HCT116 (cell line): ENCODE data around the gene OARD1. TPM values are rescaled to one million over a fixed set of nuclear protein-coding genes. Genes with fewer than 3 reads are reported as not detected.
A peak's percentile ranks its signal among the peaks of the same experiment; 100 is the strongest.

ENCODE experiments used
- ATAC-seq: fragments of 200-7000 bp; cut with Tn5 transposase; 2 replicates; pipeline ENCODE4 v1.9.1; 2020; ENCODE audit warnings: mild to moderate bottlenecking, moderate library complexity
- BruUV-seq: library from RNA; stranded (reverse); fragments of 400-500 nt; replicated peaks from 2 replicates; lab custom pipeline; 2021; lab: Mats Ljungman, UMichigan
- CTCF ChIA-PET: fragments of 300-600 bp; sonication (Branson Sonifier 250); formaldehyde crosslinking; loops from one replicate; lab custom pipeline; 2021; ENCODE audit warnings: antibody characterized with exemption; lab: Charles Lee
- POLR2A ChIA-PET: fragments of 300-600, 350-600 bp; sonication (Branson Sonifier 250); formaldehyde crosslinking; loops from one replicate; lab custom pipeline; 2021; ENCODE audit warnings: antibody characterized with exemption; lab: Charles Lee
- RAD21 ChIA-PET, 2 experiments: fragments of 300-600 bp; sonication (Branson Sonifier 250); formaldehyde crosslinking; loops; one replicate each; lab custom pipeline; 2023; ENCODE audit warnings: low total read pairs in 2 of 2; ENCODE audit not compliant: uncharacterized antibody in 2 of 2, unreplicated experiment in 2 of 2, low non-redundant PET in 1 of 2; lab: Charles Lee
- DNase-seq: peaks from one replicate; pipeline ENCODE4 v3.0.0-alpha.2; 2010; ENCODE audit warnings: low read depth, low spot score
- H2AFZ ChIP-seq: fragments of 200-600 bp; shearing (Covaris generic), sonication (generic); 2 replicates; pipeline ENCODE4 v1.6.1; 2017; ENCODE audit warnings: low read depth, mixed run types, mixed read lengths, antibody characterized with exemption, low read length; ENCODE audit not compliant: poor library complexity, severe bottlenecking
- H3K27ac ChIP-seq: 2 replicates; pipeline ENCODE4 v1.5.1; 2012; ENCODE audit warnings: low read depth, low read length
- H3K27me3 ChIP-seq: fragments of 200-600 bp; sonication (generic); 2 replicates; pipeline ENCODE4 v1.6.1; 2016; ENCODE audit warnings: mixed run types, low read length, mixed read lengths; ENCODE audit not compliant: insufficient read depth
- H3K36me3 ChIP-seq, 2 experiments: fragments of 200-500 bp in 1 of 2; fragments of 200-600 bp in 1 of 2; sonication (Bioruptor generic) in 1 of 2; sonication (generic) in 1 of 2; 2 replicates each; pipeline versions ENCODE4 v1.5.1 to v1.6.1; 2014 to 2016; ENCODE audit warnings: low read length in 2 of 2, inconsistent platforms in 1 of 2, mixed read lengths in 1 of 2, mixed run types in 1 of 2; ENCODE audit not compliant: insufficient read depth in 2 of 2, control insufficient read depth in 1 of 2
- H3K4me1 ChIP-seq, 2 experiments: fragments of 200-600 bp in 1 of 2; sonication (generic) in 1 of 2; 2 replicates each; pipeline versions ENCODE4 v1.5.1 to v1.6.1; 2012 to 2017; ENCODE audit warnings: low read length in 2 of 2, inconsistent platforms in 1 of 2, mild to moderate bottlenecking in 1 of 2, mixed read lengths in 1 of 2, mixed run types in 1 of 2, moderate library complexity in 1 of 2; ENCODE audit not compliant: insufficient read depth in 2 of 2, control insufficient read depth in 1 of 2
- H3K4me2 ChIP-seq: fragments of 200-600 bp; sonication (generic); 2 replicates; pipeline ENCODE4 v1.6.1; 2017; ENCODE audit warnings: mixed run types, low read length, mixed read lengths
- H3K4me3 ChIP-seq, 2 experiments: fragments of 200-600 bp in 1 of 2; sonication (generic) in 1 of 2; replicated peaks in 1 of 2; 2 replicates each; pipeline ENCODE4 v1.5.1; 2011 to 2016; ENCODE audit warnings: low read length in 2 of 2, control low read depth in 1 of 2, low read depth in 1 of 2, mild to moderate bottlenecking in 1 of 2, mixed read lengths in 1 of 2, mixed run types in 1 of 2
- H3K79me2 ChIP-seq: fragments of 200-600 bp; sonication (generic); 2 replicates; pipeline ENCODE4 v1.6.1; 2017; ENCODE audit warnings: mild to moderate bottlenecking, mixed run types, low read length, moderate library complexity, mixed read lengths; ENCODE audit not compliant: insufficient read depth
- H3K9ac ChIP-seq: fragments of 200-600 bp; sonication (generic); 2 replicates; pipeline ENCODE4 v1.6.1; 2016; ENCODE audit warnings: low read length, mixed read lengths
- H3K9me2 ChIP-seq: fragments of 200-600 bp; sonication (generic), shearing (Covaris generic); 2 replicates; pipeline ENCODE4 v1.6.1; 2017; ENCODE audit warnings: mixed run types, mild to moderate bottlenecking, moderate library complexity; ENCODE audit not compliant: insufficient read depth
- H3K9me3 ChIP-seq, 2 experiments: fragments of 200-500 bp in 1 of 2; fragments of 200-600 bp in 1 of 2; sonication (Bioruptor generic) in 1 of 2; sonication (generic) in 1 of 2; 2 replicates each; pipeline ENCODE4 v1.6.1; 2014 to 2017; ENCODE audit warnings: low read length in 2 of 2, mixed read lengths in 2 of 2, inconsistent platforms in 1 of 2, low read depth in 1 of 2, mild to moderate bottlenecking in 1 of 2, mixed run types in 1 of 2, moderate library complexity in 1 of 2; ENCODE audit not compliant: control insufficient read depth in 1 of 2, insufficient read depth in 1 of 2
- H4K20me1 ChIP-seq: fragments of 200-600 bp; sonication (generic), shearing (Covaris generic); 2 replicates; pipeline ENCODE4 v1.6.1; 2017; ENCODE audit warnings: mixed run types, mild to moderate bottlenecking, moderate library complexity; ENCODE audit not compliant: insufficient read depth
- ATF3 ChIP-seq: IDR thresholded peaks from 2 replicates; pipeline ENCODE4 v1.6.1; 2012
- CBX3 ChIP-seq: IDR thresholded peaks from 2 replicates; pipeline ENCODE4 v1.6.1; 2012; ENCODE audit warnings: low read depth
- CEBPB ChIP-seq: IDR thresholded peaks from 2 replicates; pipeline ENCODE4 v1.6.1; 2012; ENCODE audit warnings: low read depth
- EGR1 ChIP-seq: IDR thresholded peaks from 2 replicates; pipeline ENCODE4 v1.6.1; 2012; ENCODE audit warnings: low read depth
- ELF1 ChIP-seq: IDR thresholded peaks from 2 replicates; pipeline ENCODE4 v1.6.1; 2012; ENCODE audit warnings: low read depth, borderline replicate concordance
- EZH2 ChIP-seq: fragments of 200-600 bp; sonication (generic); IDR thresholded peaks from 2 replicates; pipeline ENCODE4 v1.6.1; 2017; ENCODE audit warnings: antibody characterized with exemption, mixed run types
- EZH2phosphoT487 ChIP-seq: fragments of 200-600 bp; IDR thresholded peaks from 2 replicates; pipeline ENCODE4 v1.6.1; 2018; ENCODE audit warnings: antibody characterized with exemption, borderline replicate concordance
- FOSL1 ChIP-seq: IDR thresholded peaks from 2 replicates; pipeline ENCODE4 v1.6.1; 2012; ENCODE audit warnings: low read depth
- JUND ChIP-seq: IDR thresholded peaks from 2 replicates; pipeline ENCODE4 v1.6.1; 2012
- MAX ChIP-seq: IDR thresholded peaks from 2 replicates; pipeline ENCODE4 v1.6.1; 2012
- POLR2A ChIP-seq: IDR thresholded peaks from 2 replicates; pipeline ENCODE4 v1.7.0; 2011; ENCODE audit warnings: borderline replicate concordance; ENCODE audit not compliant: insufficient read depth, insufficient read length; ENCODE audit errors: extremely low read depth
- RAD21 ChIP-seq: IDR thresholded peaks from 2 replicates; pipeline ENCODE4 v1.6.1; 2012; ENCODE audit warnings: low read depth, mild to moderate bottlenecking
- REST ChIP-seq: IDR thresholded peaks from 2 replicates; pipeline ENCODE4 v1.6.1; 2012; ENCODE audit warnings: low read depth
- SIN3A ChIP-seq: IDR thresholded peaks from 2 replicates; pipeline ENCODE4 v1.6.1; 2012; ENCODE audit warnings: low read depth
- SP1 ChIP-seq: IDR thresholded peaks from 2 replicates; pipeline ENCODE4 v1.6.1; 2012; ENCODE audit warnings: low read depth
- TCF7L2 ChIP-seq: IDR thresholded peaks from 2 replicates; pipeline ENCODE4 v1.7.0; 2011; ENCODE audit warnings: borderline replicate concordance, inconsistent platforms; ENCODE audit not compliant: insufficient read depth, insufficient read length; ENCODE audit errors: extremely low read depth
- YY1 ChIP-seq: IDR thresholded peaks from 2 replicates; pipeline ENCODE4 v1.6.1; 2011; ENCODE audit warnings: low read length, low read depth, moderate library complexity, mild to moderate bottlenecking; ENCODE audit not compliant: insufficient replicate concordance; ENCODE audit errors: extremely low read depth
- ZNF274 ChIP-seq: fragments of 200-500 bp; sonication (Bioruptor generic); IDR thresholded peaks from 2 replicates; pipeline ENCODE4 v1.6.1; 2014; ENCODE audit warnings: mild to moderate bottlenecking, low read depth, low read length, inconsistent platforms
- intact Hi-C: fragments of 100-400 bp; cut with micrococcal nuclease; formaldehyde crosslinking; loops from 2 replicates; pipeline ENCODE4 v1.10.0; 2022
- total RNA-seq: library from RNA; stranded (reverse); gene quantifications from one replicate; pipeline ENCODE4 v1.2.1, GENCODE V29; 2021; ENCODE audit not compliant: unreplicated experiment

OARD1 gene
- total RNA-seq, 1 experiment from 2014 or later, result 28.7 TPM

DNA sequence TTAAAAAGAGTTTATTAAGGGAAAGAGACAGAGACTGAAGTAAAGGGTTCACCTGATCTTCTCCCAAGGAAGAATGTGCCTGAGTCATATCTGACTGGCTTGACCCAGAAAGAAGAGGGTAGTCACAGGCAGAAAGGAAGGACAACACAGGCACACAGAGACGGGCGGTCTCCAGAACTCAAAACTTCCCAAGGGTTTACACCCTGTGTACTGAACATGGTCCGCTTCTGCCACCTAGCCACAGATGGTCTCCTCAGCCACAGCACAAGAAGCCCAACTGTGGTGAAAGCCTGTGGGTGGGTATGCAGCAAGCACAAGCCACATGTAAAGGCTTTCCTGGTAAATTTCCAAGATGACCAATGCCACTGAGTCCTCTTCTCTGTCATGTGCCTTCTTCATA lies 50.3 kb downstream of the OARD1 start (continued):
- TF ChIP-seq REST (no peak), EZH2 (no peak), ELF1 (no peak), SP1 (no peak), SIN3A (no peak), RAD21 (peak; percentile 72), JUND (no peak), ZNF274 (no peak), EZH2phosphoT487 (no peak)

- no peaks in the 10 kb centered on the region for H3K27me3 ChIP-seq
- no peak overlapping the region for H2AFZ ChIP-seq
- H3K27ac ChIP-seq, result no peak overlapping the region
- ATAC-seq (no peak), DNase-seq (no peak)
- H3K4me2 ChIP-seq, result no peak overlapping the region
- ChIA-PET RAD21 (no interaction called here), POLR2A (no interaction called here), CTCF (no interaction called here)
- BruUV-seq, result no TSS peak
- intact Hi-C loops, result no loop called here
- no peaks in the 10 kb centered on the region for H3K9me3 ChIP-seq
- H3K4me1 ChIP-seq, result peaks cover 12% of the 10 kb centered on the region in 2 experiments
- no peak overlapping the region for H3K9ac ChIP-seq
- no peaks in the 10 kb centered on the region for H3K9me2 ChIP-seq
- H3K79me2 ChIP-seq, result no peaks in the 10 kb centered on the region
- H3K36me3 ChIP-seq, result no peaks in the 10 kb centered on the region
- H3K4me3 ChIP-seq, result no peak overlapping the region
- no peaks in the 10 kb centered on the region for H4K20me1 ChIP-seq
- no peak for TF ChIP-seq EGR1
- TF ChIP-seq POLR2A, result no peak
- TF ChIP-seq JUND, result no peak
- TF ChIP-seq ELF1, result no peak
- TF ChIP-seq CEBPB, result no peak
- TF ChIP-seq TCF7L2, result no peak
- TF ChIP-seq ZNF274, result no peak
- TF ChIP-seq MAX, result no peak
- no peak for TF ChIP-seq RAD21
- TF ChIP-seq FOSL1, result no peak
- no peak for TF ChIP-seq ATF3
- no peak for TF ChIP-seq YY1
- no peak for TF ChIP-seq SIN3A
- TF ChIP-seq CBX3, result no peak
- no peak for TF ChIP-seq EZH2phosphoT487
- TF ChIP-seq REST, result no peak
Observed at GRCh38 chr6:41017663-41018062, 54.5 kb downstream of the OARD1 start.
